Measurements from ENCODE around the gene PIPOX.

Gene PIPOX

DNA sequence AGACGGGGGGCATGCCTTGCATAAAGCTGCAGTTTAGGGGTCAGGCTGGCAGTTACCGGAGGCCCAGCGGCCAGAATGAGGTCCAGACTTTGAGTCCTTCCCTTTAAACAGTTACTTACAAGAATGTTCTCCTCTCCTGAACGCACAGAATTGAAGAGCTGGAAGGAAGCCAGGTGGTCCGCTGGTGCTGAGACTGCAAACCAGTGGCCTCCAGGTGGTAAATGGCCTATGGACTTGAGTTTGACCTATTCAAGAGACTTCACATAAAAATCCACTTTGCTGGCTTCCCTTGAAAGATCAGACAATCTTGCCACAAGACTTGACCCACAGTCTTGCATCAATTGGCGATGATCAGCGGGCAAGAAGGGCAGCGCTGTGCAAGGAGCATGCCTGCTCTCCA lies 22.4 kb upstream of the PIPOX start:
- no peak for DNase-seq

DNA sequence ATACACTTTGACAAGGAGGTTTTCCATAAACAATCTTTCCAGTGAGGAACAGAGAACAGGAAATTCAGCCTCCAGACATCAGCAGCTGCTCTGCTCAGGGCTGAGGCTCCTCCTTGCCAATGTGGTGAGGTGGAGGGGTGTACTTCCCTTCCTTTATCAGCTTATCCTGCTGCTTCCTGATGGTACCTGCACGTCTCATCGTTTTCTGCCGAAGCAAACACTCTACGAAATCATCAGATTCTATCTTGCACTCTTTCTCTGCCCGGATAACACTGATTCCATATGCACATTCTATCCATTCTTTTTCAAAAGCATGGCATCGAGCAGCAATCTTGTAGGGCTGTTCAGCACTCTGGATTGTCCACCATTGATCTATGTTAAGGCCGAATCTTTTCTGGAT lies 21.7 kb upstream of the PIPOX start:
- no peak for DNase-seq

DNA sequence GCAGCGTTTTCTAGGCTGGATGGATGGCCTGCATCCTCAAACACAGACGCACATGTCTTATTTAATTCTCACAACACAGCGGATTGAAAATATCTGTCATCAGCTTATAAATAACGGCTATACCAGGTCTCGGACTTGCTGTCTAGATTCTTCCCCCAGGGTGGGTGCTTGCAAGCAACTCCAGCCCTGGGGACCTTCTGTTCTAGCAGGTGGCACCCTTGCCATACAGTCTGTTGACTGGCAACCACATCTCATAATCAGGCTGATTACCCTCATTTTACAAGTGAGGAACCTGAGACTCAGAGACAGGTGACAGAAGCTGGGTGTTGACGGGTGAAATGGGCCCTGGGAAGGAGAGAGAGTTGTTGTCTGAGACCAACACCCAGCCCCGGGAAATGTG lies 20.9 kb upstream of the PIPOX start:
- no peak for DNase-seq

DNA sequence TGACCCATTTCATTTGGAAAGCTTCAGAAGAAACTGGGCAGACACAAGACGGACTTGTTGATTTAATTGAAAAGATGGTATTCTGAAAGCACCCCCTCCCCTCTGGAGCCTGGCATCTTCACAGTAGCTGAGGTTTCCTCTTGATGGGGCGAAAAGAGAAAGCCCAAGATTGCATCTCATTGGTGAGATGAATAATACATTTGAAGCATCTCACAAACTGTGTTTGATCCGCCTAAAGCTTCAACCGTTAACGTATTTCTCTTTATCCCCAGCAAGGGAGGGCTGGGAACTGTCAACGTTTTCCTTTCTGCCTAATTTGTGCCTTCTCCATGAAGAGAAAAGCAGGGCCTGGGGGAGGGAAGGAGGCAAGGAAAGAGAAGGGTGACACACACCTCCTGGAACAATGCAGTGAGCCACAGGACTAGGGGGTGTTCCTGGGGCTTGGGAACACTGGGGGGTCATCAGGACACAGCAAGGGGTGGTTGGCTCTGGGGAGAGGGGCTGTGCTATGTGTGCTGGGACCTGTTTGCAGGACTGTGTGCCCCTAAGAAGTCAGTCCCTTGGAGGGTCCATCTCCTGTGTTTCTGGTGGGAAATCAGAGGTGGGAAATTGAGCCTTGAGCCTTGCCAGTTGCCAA lies 18.5 kb upstream of the PIPOX start:
- DNase-seq = no peak

DNA sequence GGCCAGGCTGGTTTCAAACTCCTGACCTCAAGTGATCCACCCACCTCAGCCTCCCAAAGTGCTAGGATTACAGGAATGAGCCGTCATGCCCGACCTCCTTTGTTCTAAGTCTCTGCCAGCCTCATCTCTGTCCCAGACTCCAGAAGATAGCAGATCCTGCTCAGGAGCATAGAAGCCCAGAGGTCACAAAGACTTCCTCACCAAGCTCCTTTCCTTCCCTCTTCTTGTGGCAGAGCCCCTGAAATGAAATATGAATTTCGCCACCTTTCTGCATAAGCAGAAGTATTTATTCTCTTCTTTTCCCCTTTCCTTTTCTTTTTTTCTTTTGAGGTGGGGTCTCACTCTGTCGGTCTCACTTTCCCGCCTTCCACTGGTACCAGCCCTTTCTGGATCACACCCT lies 11.5 kb upstream of the PIPOX start:
- no peak for DNase-seq

DNA sequence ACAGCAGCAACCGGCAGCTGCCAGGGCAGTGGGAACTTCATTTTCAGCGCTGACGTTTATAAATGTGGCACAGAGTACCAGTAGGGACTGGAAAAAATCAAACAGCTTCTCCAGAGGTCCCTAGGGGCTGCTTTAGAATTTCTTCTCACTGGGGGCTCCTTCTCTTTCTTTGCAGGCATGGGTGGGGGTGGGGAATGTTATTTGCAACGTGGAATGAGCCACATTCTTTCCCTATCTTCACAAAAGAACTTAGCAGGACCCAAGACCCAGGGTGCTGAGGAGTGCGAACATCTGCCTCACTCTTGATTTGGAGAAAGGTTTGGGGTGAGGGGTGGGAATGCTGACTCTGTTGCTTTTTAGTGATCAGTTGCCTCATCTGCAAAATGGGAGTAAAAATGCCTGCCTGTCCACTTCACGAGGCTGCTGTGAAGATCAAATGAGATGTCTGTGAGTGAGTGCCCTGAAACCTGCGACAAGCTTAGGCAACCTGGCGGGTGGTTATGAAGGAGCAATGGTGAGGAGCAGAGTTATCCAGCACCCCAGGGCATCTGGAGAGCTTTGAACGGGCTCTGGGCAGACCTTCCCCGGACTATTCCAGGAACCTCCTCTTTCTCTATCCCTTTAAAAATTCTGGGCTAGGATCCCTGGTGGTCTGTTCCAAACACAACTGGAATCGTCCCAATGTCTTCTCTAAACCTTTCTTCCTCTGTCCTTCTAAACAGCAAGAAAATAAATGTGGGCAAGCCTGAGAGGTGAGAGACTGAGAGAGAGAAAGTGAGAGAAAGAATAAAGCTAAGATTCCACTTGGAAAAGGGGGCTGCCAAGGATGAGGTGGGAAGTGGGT lies 10.7 kb upstream of the PIPOX start:
- DNase-seq = no peak

DNA sequence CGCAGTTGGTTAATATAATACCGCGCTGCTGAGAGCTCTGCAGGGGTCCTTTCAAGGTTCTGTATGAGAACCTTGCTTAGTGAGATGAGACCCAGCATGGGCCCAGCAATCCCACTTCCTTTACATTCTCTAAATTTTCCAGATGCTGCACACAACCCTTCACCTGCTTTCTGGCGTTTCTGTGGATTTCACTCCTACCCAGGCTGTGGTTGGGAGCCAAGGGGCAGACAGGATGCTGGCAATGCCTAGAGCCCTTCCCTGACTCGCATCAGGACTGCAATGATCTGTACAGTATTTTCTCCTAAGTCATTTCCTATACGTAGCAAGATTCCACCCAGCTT lies 10.1 kb upstream of the PIPOX start:
- DNase-seq = no peak

DNA sequence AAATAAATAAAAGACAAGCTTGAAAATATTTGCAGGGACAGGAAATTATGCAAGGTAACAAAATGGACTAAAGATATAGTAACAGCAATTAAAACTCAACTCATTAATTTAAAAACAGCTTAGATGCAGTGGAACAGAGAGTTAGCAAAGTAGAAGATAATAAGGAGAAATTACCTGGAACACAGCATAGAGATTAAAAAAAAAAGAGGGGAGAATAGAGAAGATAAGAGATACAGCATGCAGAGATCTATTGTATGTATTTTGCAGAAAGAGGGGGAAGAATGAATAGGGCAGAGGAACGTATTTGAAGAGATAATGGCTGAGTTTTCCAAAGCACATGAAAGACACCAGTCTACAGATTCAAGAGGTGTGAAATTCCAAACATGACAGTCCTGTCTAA lies 8.4 kb upstream of the PIPOX start:
- DNase-seq = no peak

DNA sequence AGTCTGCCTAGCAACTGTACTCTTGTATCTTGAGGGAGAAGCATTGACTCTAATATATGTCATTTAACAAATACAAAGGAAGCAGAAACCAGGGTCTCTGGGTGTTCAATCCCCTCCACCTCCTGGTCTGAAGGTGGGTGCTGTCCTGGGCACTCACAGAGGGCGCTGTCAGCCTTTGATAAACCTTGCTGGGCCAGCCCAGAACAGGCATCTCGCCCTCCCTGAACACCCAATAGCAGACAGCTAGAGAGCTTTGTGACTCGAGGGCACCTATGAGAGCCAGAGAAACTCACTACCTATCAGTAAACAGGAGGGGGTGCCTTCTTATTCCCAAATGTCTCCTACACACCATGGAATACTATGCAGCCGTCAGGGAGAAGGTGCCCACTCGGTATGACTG lies 6.4 kb upstream of the PIPOX start:
- DNase-seq = no peak

DNA sequence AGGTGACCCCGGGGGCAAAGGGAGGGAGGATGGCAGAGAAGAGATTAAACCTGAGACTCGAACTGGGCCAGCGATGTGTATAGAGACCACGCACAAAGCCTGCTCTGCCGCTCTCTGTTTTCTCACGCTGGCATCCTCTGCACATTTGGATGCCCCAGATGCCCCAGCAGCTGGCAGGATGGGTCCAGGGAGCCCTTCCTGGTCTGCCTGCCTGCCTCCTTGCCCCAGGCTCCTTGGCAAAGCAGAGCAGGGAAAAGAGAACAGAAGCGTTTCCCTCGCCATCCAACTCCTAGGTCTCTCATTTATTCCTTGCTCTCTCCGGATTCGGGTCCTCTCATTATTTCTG lies 5.2 kb upstream of the PIPOX start:
- no peak for DNase-seq

DNA sequence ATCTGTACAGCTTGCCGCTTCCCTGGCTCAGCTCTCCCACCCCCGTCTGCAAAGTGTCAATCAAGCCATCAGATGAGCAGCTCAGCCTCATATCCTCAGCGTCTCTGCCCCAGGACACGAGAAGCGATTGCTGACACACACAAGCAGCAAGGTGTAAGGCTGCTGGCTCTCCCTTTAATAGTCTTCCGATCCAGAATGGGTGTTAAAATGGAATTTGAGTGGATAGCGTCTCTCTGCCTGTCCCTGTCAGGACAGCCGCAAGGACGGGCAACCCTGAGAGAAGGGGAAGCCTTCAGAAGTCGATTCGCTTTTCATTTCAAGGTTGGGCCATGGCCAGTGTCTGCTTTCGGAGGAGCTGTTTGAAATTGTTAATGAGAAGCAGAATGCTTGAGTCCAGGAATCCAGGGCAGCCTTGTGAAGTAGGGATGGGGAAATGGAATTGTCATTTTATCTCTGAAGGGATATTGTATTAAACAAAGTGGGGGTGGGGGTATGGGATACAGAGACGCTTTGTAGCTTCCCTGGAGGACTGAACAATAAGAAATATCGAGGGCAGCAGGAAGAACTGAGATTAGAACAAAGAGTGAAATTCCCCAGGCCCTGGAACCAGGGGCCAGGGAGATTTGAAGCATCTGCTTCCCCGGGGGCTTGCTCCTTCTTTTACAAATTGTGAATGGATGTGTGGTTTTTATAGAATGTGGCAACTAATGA lies 4.7 kb upstream of the PIPOX start:
- DNase-seq = no peak

DNA sequence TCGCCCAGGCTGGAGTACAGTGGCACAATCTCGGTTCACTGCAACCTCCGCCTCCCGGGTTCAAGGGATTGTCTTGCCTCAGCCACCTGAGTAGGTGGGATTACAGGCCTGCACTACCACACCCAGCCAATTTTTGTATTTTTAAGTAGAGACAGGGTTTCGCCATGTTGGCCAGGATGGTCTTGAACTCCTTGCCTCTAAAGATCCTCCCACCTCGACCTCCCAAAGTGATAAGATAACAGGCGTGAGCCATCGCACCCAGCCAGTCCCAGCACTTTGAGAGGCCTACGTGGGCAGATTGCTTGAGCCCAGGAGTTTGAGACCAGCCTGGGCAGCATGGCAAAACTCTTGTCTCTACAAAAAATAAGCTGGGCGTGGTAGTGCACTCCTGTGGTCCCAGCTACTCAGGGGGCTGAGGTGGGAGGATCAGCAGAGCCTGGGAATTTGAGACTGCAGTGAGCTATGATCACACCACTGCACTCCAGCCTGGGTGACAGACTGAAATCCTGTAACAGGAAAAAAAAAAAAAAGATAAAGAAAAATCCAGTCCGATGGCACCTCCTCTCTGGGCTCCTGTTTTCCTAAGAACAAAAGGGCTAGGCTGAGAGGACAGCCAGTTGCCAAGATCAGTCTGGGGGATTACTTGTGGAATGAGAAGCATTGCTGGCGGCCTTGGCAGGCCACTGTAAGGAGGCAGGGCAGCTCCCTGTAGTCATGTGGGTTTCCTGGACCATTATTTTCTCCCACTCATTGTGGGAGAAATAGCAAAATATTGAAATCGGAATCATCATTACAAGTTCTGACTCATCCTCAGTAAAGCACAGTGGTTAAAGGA lies 3.0 kb upstream of the PIPOX start:
- no peak for DNase-seq

DNA sequence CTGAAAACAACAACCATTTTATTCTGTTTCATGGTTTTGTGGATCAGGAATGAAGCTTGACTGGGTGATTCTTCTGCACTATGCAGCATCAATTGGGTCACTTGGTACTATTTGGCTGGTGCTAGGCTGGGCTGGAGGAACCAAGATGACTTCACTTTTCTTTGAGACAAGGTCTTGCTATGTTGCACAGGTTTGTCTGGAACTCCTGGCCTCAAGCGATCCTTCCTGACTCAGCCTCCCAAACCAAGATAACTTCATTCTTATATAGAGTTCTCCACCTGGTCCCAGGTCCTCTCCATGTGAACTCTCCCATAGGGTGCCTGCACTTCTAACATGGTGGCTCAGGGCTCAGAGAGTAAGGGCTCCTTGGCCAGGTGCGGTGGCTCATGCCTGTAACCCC lies 1.9 kb upstream of the PIPOX start:
- no peak for DNase-seq

DNA sequence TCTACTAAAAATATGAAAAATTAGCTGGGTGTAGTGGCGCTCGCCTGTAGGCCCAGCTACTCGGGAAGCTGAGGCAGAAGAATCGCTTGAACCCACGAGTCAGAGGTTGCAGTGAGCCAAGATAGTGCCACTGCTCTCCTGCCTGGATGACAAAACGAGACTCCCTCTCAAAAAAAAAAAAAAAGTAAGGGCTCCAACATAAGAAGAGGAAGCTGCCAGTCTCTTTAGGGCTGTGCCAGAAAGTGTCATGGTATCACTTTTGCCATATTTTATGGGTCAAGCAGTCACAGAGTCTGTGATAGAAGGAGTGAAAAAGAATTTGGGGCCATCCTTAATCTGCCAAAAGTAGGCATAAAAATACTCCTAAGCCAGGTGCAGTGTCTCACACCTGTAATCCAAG lies 1.4 kb upstream of the PIPOX start:
- DNase-seq = no peak

DNA sequence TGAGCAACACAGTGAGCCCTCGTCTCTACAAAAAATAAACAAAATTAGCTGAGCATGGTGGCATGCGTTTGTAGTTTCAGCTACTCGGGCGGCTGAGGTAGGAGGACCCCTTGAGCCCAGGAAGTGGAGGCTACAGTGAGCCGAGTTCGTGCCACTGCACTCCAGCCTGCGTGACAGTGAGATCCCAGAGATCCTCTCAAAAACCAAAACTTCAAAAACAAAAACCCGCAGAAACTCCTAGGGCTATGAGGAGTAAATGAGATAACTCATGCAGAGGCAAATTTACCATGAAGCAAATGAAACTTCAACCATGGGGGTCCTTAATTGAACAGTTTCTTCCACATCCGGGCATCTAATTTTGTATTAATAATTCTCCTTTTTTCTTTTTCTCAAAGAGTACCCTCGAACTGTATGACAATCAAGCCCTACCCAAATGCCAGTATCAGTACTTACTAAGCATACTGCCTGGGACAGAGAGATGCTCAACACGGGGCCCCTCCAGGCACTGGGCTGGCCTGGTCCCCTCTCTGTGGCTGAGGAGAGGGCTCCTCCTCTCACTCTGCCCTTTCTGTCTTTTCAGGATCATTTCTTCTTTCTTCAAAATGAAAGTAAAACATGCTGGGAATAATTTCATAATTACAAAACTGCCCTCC lies 789 bp upstream of the PIPOX start:
- DNase-seq = no peak

DNA sequence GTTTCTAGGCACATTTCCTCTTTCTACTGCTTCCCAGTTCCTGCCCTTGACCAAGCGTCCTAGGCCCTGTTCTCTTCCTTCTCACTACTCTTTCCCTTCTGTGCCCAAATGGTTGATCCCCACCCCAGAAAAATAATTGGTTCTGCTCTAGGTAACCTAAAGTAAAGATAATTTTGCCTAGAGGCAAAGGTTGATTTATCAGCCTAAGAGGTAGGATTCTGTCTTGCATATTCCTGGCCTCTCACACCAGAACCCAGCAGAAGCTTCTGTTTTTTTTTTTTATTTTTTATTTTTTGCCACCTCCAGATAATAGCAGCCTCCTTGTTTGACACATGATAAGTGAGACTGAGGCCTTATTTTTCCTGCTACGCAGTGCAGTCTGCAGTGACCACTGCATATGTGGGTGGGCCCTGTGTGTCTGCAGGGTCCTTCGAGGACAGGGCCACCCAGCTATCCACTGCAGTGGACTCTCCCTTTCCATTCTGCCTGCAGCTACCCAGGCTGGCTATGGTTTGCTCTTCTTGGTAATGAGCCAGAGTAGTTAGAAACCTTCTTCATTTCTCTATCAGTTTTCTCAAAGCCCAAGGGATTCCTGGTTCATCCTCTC lies 701 bp downstream of the PIPOX start:
- DNase-seq = no peak

DNA sequence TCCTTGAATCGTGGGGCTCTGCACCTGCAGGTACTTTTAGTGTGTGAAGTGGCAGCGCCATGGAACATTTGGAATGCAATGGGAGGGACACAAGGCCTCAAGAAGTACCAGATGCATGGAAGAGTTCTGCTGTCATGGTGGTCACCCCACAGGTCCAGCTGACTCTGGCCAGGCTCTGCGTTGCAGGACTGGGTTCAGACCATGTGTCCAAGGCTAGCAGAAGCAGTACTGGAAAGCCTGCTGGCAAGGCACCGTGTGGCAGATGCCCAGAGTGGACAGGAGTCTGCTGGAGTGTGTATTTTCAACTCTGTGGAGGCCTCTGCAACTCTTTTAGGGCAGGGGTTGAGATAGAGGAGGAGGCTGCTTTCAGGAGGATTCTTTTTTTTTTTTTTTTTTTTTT lies 2.1 kb downstream of the PIPOX start:
- DNase-seq = no peak

DNA sequence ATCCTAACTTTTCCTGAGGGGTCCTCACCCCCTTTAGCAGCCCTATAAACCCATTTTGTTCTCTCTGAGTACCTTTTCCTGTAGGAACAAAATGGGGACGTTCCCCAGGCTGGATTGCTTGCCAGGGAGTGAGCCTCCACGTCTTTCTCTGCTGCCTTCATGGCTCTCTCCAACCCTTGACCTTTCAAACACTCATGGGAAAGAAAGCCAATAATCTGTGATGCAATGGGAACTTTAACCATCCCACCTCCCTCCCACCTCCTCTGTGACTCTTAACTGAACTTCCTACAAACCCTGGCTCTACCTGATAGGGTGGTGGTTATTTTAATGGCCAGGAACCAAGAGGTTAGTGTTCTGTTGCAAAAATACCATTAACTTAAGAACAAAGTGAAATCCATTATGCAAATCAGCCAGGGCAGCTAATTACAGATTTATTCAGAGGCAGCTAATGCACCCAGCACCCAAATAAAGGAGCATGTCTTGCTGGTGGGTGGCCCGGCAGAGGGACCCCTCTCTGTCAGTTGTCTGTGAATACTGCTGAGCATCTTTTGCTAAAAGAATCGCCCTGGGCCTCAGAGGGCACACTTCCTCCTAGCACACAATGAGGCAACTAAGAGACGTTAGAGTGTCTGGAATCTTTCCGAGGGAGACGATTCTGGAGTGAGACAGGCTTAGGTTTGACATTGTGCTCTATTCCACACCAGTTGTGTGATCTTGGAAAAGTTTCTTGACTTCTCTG lies 3.0 kb downstream of the PIPOX start:
- DNase-seq = no peak

DNA sequence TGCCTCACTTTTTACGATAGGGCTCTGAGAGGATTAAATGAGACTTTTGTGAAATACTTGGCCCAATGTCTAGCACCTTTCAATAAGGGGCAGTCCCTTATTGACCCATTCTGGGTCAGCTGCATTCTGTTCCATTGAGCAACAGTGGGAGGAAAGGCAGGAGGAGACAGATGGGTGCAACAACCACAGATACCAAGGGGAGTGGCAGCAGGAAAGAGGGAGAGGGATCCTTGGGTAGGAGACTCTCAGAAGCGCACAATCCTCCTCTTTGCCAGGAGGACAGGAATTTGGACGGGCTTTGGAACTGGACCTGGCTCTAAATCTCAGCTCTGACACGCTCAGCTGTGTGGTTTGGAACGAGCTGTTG lies 3.5 kb downstream of the PIPOX start:
- DNase-seq = no peak

DNA sequence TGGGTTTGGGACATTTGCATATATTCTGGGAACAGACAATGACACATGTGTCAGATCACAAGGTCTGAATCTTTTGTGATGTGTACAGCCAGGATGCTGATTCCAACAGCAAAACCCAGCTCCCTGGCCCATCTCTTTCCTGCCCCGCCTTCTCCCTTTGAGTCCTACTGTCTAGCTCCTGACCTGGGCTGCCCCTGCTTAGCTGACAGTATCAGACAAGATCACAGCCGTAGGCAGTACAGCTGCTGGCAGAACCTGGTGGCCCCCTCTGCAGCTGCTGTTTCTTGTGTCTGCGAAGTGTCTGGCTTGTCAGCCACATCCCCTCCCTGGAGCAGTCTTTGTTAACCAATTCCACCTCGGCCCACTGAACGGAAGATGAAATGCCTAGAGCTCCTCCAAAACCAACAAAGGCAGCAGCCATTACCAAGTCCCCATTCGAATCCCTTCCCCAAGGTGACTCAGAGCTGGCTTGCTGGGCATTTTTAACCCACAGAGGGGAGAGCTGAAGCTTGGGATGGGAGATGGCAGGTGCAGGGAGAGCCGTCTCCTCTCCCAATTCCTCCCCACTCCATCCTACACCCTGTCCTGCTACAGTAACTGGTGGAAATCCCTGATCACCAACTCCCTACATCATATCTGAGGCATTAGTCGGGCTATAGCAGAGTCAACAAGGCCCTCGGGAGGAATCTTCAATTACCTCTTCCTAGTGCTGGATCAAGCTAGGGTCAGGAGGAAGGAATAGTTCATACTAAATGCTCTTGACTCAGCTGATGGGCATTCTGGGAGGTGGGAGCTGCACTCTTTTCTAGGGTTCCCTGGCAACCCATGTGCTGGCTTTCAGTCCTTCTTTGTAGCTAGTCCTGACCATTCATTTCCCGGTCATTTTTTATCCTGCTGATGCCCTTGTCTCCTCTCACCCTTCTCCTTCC lies 5.8 kb downstream of the PIPOX start:
- DNase-seq = peak; percentile 24

All from NCI-H1417 treated with DMSO at 0.1 percent for 48 hours (cell line).